Measurements from ENCODE around the gene IGSF8. TPM values are rescaled to one million over a fixed set of nuclear protein-coding genes. Genes with fewer than 3 reads are reported as not detected.

The IGSF8 gene
- total and polyA plus RNA-seq, 2 of the 8 experiments (the other 6 are each of a cell fraction or from before 2014, with no cell fraction given): 69.6 to 132 TPM

DNA sequence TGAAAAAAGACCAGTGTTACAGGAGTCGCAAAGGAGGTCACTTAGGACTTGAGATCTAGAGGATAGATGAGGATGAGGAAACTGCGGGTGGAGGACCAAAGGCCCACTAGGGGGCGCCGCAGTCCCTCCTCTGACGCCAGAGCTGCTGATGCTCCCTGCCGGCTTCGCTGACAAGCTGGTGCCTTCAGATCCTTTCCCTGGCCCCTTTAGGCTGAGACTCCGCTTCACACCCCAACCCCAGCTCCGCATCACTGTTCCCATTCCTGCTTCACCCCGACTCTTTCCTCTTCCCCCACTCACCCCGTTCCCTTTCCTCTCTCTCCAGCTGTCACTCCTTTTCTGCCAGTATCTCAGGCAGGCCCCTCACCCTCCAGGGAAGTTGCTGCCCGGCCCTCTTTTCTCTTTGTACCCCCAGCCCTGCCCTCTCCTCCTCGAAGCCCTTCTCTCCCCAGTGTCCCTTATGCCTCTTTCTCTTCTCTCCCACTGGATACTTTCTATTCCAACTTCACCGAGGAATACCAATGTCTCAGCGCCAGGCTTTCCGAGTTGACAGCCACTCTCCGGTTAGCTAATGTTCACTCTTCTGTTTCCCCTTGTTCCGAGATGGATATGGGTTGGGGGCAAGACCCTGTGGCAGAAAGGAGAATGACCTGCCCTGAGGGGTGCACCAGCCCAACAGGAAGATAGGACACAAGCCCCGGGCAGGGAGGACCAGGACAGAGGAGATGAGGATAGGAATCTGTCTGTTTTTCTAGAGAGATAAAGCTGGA lies 12.5 kb downstream of the IGSF8 start (continued):
- TF ChIP-seq, protein P1, sequence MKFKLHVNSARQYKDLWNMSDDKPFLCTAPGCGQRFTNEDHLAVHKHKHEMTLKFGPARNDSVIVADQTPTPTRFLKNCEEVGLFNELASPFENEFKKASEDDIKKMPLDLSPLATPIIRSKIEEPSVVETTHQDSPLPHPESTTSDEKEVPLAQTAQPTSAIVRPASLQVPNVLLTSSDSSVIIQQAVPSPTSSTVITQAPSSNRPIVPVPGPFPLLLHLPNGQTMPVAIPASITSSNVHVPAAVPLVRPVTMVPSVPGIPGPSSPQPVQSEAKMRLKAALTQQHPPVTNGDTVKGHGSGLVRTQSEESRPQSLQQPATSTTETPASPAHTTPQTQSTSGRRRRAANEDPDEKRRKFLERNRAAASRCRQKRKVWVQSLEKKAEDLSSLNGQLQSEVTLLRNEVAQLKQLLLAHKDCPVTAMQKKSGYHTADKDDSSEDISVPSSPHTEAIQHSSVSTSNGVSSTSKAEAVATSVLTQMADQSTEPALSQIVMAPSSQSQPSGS (IDR thresholded peaks at IDR 0.05; ENCODE audit: low read length): no peak
- TF ChIP-seq ZNF274 (IDR thresholded peaks at IDR 0.05; ENCODE audit: borderline replicate concordance, extremely low read depth, low read length) (no peak), RNF2 (IDR thresholded peaks at IDR 0.05; ENCODE audit: borderline replicate concordance, low read depth, low read length, missing control alignments, poor library complexity, severe bottlenecking) (no peak), CHD1 (IDR thresholded peaks at IDR 0.05; ENCODE audit: low read depth, low read length) (no peak), NRF1 (IDR thresholded peaks at IDR 0.05; ENCODE audit: low read depth, low read length) (no peak), TBP (IDR thresholded peaks at IDR 0.05; ENCODE audit: low read depth, low read length) (no peak), JUN (IDR thresholded peaks at IDR 0.05; ENCODE audit: low read depth, low read length) (no peak), ASH2L (IDR thresholded peaks at IDR 0.05; ENCODE audit: low read length) (peak; percentile 32), CHD2 (IDR thresholded peaks at IDR 0.05; ENCODE audit: low read length) (no peak), JUND (IDR thresholded peaks at IDR 0.05; ENCODE audit: low read length) (no peak), HDAC6 (IDR thresholded peaks at IDR 0.05; ENCODE audit: low read depth, low read length) (no peak), POU5F1 (IDR thresholded peaks at IDR 0.05; ENCODE audit: low read depth, low read length) (no peak), MAFK (IDR thresholded peaks at IDR 0.05; ENCODE audit: low read depth, low read length) (no peak), SP2 (IDR thresholded peaks at IDR 0.05; ENCODE audit: low read length) (no peak), BRCA1 (IDR thresholded peaks at IDR 0.05; ENCODE audit: low read depth, low read length) (no peak), CBX8 (IDR thresholded peaks at IDR 0.05; ENCODE audit: borderline replicate concordance, low read depth, low read length) (no peak), BACH1 (IDR thresholded peaks at IDR 0.05; ENCODE audit: low read length) (no peak), KDM4A (IDR thresholded peaks at IDR 0.05; ENCODE audit: low read depth, low read length, severe bottlenecking) (no peak), RAD21 (IDR thresholded peaks at IDR 0.05 in 1 of 2, conservative IDR thresholded peaks at IDR 0.05 in 1 of 2; ENCODE audit: low read depth in 2 of 2, low read length in 2 of 2) (peak; percentile 83 to 88), RXRA (IDR thresholded peaks at IDR 0.05; ENCODE audit: insufficient read depth, low read depth, low read length) (no peak), SAP30 (IDR thresholded peaks at IDR 0.05; ENCODE audit: insufficient read depth, insufficient replicate concordance, low read length) (no peak)
- TF ChIP-seq, protein P2, sequence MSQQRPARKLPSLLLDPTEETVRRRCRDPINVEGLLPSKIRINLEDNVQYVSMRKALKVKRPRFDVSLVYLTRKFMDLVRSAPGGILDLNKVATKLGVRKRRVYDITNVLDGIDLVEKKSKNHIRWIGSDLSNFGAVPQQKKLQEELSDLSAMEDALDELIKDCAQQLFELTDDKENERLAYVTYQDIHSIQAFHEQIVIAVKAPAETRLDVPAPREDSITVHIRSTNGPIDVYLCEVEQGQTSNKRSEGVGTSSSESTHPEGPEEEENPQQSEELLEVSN (IDR thresholded peaks at IDR 0.05): no peak

Measured in H1 (cell line).